Brain microvascular endothelial cell (primary cell): Measurements from ENCODE around the gene MTAP.

Experiments
- DNase-seq: peaks from one replicate; pipeline ENCODE4 v3.0.0-alpha.2; 2020
- H3K27ac ChIP-seq: fragments of 250-450 bp; sonication (Bioruptor Pico); 2 replicates; pipeline ENCODE4 v1.5.1; 2020; ENCODE audit warnings: mild to moderate bottlenecking, moderate library complexity
- H3K27me3 ChIP-seq: fragments of 250-450 bp; sonication (Bioruptor Pico); replicated peaks from 2 replicates; pipeline ENCODE4 v1.5.1; 2020; ENCODE audit warnings: mild to moderate bottlenecking
- H3K36me3 ChIP-seq: fragments of 250-450 bp; sonication (Bioruptor Pico); replicated peaks from 2 replicates; pipeline ENCODE4 v1.5.1; 2020; ENCODE audit warnings: mild to moderate bottlenecking
- H3K4me3 ChIP-seq: 2 replicates; pipeline ENCODE4 v1.5.1; 2011; ENCODE audit warnings: low read depth, mild to moderate bottlenecking, control low read depth, low read length, moderate library complexity
- in situ Hi-C: cut with HindIII; loops from 2 replicates; pipeline ENCODE4 v1.10.0; 2017; ENCODE audit warnings: low sequenced_read_pairs, low pct_ligation_motif_present
- TF ChIP-seq, protein P1 (sequence below): IDR thresholded peaks from 2 replicates; pipeline ENCODE4 v1.5.1; 2011; ENCODE audit warnings: low read depth, mild to moderate bottlenecking, moderate library complexity, low read length, control low read depth, inconsistent platforms; ENCODE audit errors: missing control alignments

MTAP gene

GRCh38 chr9:21828853-21829410 is 26.5 kb downstream of the MTAP start:
- DNase-seq = no peak
- no peaks in the 10 kb centered on the region for H3K27me3 ChIP-seq
- no peak overlapping the region for H3K4me3 ChIP-seq
- no peak overlapping the region for H3K27ac ChIP-seq
- in situ Hi-C loops = no loop called here
- peaks cover 9% of the 10 kb centered on the region for H3K36me3 ChIP-seq
- TF ChIP-seq, protein P1, sequence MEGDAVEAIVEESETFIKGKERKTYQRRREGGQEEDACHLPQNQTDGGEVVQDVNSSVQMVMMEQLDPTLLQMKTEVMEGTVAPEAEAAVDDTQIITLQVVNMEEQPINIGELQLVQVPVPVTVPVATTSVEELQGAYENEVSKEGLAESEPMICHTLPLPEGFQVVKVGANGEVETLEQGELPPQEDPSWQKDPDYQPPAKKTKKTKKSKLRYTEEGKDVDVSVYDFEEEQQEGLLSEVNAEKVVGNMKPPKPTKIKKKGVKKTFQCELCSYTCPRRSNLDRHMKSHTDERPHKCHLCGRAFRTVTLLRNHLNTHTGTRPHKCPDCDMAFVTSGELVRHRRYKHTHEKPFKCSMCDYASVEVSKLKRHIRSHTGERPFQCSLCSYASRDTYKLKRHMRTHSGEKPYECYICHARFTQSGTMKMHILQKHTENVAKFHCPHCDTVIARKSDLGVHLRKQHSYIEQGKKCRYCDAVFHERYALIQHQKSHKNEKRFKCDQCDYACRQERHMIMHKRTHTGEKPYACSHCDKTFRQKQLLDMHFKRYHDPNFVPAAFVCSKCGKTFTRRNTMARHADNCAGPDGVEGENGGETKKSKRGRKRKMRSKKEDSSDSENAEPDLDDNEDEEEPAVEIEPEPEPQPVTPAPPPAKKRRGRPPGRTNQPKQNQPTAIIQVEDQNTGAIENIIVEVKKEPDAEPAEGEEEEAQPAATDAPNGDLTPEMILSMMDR = no peak

DNA sequence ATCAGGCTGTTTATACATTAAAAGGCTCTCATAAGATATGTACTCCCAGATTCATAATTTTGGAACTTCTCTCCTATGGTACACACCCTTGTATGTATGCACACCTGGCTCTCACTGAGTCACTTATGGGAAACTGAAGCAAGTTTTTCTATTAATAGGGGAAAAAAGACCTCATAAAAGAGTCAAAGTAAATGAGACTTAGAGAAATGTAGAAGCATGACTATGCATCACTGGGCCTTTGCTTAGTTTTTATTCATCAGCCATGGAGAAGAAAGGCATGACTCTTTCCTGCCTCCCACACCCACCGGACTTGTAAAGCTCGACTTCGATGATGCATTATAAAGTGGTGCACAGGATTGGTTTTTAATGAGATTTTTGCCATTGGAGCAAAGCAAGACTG is 28.2 kb downstream of the MTAP start:
- Histone ChIP-seq H3K27me3 (no peaks in the 10 kb centered on the region), H3K36me3 (peaks cover 5% of the 10 kb centered on the region), H3K27ac (peak overlapping the region; percentile 90), H3K4me3 (no peak overlapping the region)
- TF ChIP-seq, protein P1 = no peak
- in situ Hi-C loops = no loop called here
- DNase-seq = no peak

DNA sequence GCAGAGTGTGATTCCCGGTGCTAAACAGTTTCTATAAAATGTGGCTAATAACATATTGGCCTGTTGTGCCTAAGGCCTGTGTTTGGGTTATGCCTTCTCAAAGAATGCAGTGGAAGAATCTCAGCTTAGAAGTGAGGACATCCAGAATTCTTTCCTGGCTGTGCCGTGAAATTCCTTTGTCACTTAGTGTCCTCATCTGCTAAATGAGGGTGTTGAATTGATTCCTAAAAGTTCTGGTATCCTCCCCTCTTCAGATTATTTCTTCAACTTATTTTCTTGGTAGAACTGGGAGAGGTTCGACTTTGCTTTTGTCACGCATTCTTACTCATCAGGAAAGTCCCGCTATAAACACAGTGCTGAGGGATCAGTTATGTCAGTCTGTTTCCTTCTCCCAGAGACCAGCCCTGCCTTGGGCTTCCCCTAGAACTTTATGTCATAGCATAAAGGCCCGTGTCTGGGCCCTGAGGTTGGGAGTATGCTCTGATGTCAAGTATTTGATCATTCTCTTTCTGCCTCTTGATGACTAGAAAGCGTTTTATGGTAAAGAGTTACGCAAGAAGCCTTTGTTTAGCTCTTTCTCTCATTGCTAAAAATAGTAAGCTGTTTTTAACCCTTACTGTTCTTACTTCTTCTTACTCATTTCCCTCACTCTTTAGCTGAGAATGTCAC is 29.5 kb downstream of the MTAP start:
- Histone ChIP-seq H3K27me3 (no peaks in the 10 kb centered on the region), H3K36me3 (peaks cover 5% of the 10 kb centered on the region), H3K27ac (peak overlapping the region; percentile 90), H3K4me3 (no peak overlapping the region)
- DNase-seq = peak; percentile 94
- TF ChIP-seq, protein P1 = no peak
- in situ Hi-C loops = no loop called here

DNA sequence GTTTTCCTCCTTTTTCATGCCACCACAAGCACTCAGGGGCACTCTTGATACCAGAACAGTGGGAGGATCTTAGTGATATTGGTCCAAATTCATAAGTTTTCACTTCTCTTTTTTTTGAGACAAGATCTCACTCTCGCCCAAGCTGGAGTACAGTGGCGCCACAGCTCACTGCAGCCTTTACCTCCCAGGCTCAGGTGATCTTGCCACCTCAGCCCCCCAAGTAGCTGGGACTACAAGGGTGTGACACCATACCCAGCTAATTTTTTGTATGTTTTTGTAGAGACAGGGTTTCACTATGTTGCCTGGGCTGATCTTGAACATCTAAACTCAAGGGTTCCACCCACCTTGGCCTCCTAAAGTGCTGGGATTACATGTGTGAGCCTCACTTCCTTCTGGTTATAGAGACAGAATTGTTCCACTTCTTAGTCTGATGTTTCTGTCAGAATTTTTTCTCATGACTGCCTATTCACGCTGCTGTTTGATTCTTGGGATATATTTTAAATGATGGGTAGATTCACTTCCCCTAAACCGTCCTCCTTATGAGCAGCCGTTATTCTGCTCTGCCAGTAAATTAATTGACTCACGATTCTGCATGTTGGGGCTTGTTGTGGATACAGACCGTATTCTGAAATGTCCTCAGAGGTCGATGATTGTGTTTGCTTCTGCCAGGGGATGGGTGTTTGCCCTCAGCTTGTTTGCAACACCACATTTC is 30.8 kb downstream of the MTAP start:
- DNase-seq = no peak
- TF ChIP-seq, protein P1 = no peak
- in situ Hi-C loops = no loop called here
- Histone ChIP-seq H3K4me3 (no peak overlapping the region), H3K27me3 (no peaks in the 10 kb centered on the region), H3K36me3 (peaks cover 2% of the 10 kb centered on the region), H3K27ac (peak overlapping the region; percentile 90)

GRCh38 chr9:21835121-21835520 is 32.7 kb downstream of the MTAP start:
- peaks cover 6% of the 10 kb centered on the region for H3K36me3 ChIP-seq
- in situ Hi-C loops = no loop called here
- H3K27ac ChIP-seq = peak overlapping the region; percentile 96
- H3K4me3 ChIP-seq = no peak overlapping the region
- TF ChIP-seq, protein P1 = no peak
- DNase-seq = no peak
- no peaks in the 10 kb centered on the region for H3K27me3 ChIP-seq
